Erythroblast (primary cell): ENCODE data around the gene PTGES3L.

Experiments
- GATA1 ChIP-seq: IDR thresholded peaks from 2 replicates; pipeline ENCODE4 v1.6.1; 2011; ENCODE audit warnings: low read depth, mild to moderate bottlenecking, control low read depth, low read length, moderate library complexity
- POLR2A ChIP-seq: IDR thresholded peaks from 2 replicates; pipeline ENCODE4 v1.6.1; 2011; ENCODE audit warnings: mild to moderate bottlenecking, low read length

GRCh38 chr17:42944211-42944610 is 35.7 kb downstream of the PTGES3L start:
- TF ChIP-seq POLR2A (no peak), GATA1 (no peak)
